HG03135 (cell line): ENCODE measurements around the gene ATP11A.
"Not testable (repeated sequence)": the region's sequence is repeated elsewhere in the genome, so short reads cannot be mapped to it uniquely, and the experiment has no call there.

Experiments used
- ATAC-seq: cut with Tn5 transposase; IDR thresholded peaks from one replicate; pipeline ENCODE4 v1.9.1; 2021; ENCODE audit warnings: mild to moderate bottlenecking, moderate library complexity; ENCODE audit not compliant: unreplicated experiment

The ATP11A gene

DNA sequence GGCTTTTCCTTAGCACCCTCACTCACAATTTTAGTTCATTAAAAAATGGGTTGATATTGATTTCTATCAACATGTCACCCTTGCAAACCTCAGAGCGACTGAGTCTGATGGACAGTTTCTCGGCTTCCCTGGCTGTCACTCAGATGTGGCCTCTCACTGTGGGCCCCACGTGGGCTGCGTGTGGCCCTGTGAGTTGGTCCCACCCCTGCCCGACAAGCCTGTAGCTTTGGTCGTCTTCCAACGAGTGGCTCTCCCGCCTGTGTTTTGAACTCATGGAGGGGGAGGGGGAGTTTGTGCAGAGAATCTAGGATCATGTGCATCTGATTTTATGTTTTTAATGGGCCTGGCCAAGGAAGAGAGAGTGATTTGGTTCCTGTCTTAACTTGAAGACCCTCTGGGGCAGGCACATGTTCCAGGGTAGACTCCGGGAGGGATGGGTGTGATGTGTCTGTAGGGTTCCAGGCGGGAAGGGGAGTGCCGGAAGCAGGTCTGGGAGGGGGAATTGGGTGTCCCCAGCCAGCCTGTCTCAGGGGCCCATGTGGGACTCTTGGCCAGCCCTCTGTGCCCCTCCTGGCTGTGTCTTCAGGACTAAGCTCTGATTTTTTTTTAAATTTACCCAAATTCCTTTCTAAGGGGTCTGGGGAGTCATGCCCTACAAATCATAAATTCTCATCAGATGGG, 18.9 kb downstream of the ATP11A start:
- no peak for ATAC-seq

DNA sequence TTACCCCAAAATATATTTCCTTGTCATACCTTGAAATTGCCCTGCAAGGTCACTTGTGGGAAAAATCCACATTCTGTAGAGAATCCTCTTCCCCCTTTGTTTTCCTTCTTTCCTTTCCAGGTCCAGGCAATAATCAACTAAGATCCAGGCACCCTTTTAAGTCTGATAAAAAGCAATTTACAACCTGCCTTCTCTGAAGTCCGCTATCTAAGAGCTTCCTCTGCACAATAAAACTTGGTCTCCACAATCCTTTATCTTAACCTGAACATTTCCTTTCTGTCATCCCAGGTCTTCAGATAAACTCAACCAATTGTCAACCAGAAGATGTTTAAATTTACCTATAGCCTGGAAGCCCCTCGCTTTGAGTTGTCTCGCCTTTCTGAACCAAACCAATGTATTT, 19.5 kb downstream of the ATP11A start:
- ATAC-seq, result not testable (repeated sequence)

DNA sequence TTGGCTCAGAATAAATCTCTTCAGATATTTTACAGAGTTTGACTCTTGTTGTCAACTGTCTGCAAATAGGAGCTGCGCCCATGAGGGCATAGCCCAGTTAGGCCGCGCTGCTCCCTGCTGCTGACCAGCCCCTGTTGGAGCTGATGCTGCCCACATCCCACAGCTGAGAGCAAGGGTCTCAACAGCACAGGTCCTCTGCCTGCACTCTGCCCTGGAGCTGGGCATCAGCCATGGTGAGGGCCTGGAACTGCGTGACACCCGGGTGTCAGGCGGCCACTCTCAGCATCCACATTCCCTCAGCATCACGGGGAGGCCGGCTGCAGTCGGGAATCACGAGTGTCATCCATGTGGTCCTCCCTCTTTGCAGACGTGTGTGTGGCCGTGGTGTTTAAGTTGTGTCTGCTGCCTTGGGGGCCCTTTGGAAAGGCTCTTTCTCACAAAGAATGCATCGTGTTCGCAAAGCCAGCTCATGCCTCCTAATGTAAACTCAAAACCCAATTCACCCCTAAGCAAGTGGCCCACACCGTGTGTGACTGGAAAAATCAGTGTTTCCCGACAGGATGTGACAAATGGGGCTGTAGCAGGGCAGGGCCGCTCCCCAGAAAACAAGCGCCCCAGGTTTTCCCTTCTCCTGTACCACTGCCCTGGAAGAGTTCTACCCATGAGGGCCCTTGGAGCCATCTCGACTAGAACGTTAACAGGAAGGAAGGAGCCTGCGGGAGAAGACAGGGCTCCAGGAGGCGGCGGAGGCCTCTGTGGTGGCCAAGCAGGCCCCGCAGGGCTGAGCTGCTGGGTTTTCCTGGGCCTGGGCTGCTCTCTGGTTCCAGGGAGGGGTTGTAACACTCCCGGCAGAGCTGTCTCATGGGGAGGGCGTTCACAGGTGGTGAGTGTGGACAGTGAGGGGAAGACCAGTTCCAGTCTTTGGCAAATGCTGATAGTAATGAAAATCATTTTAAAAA, 20.3 kb downstream of the ATP11A start:
- no peak for ATAC-seq

DNA sequence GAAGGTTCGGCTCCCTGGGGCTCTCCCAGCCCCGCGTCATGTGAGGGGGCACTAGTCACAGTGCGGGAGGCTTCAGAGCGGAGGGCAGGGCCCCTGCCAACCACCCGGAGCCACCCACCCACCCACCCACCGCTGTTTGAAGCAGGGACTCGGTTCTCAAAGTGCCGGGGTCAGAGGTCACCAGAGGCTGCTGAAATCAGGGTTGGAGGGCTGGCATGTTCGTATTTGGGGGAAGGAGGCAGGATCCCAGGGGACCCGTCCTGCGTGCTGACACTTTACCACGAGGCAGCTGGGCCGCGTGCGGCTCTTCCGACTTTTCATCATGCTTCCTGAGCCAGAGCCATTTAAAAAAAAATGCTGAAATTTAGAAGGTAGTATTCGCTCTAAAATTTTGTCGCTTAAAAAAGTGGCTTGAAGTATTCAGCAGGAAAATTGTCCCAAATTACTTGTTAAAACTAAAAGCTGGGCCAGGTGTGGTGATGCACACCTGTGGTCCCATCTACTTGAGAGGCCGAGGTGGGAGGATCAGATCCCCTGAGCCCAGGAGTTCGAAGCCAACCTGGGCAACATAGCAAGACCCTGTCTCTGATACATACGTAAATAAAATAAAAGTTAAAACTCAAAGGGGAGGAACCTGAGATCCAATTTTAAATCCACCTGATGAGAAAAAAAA, 21.2 kb downstream of the ATP11A start:
- no peak for ATAC-seq

DNA sequence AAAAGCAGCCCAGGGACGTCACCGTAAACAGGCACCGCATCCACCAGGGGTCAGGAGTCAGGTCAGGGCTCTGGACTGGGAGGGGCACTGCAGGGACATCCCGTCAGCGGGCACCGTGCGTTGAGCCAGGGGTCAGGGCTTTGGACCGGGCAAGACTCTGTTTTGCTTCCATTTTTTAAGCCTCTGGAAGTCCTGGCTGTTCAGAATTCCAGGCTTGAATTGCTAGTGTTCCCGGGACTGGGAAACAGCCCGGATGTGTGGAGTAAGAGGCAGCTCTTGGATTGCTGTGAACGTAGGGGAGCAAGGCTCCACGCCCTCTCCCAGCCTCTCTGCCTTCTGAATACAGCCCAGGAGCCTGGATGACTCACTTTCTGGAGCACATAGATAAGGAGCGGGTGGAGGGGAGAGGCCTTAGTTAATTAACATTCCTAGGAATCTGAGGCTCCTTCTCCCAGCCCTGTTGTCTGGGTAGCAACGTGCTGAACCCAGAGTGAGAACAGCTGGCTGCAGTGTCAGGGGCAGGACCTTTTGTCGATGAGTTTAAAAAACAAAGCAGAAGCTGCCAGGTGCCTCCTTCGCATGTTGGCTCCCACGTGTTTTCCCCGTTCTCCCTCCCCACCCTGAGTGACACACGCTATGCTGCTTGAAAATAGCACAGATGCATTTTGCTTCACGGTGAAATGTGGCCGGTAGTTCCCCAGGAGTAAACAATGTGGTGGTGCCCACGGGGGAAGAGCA, 21.9 kb downstream of the ATP11A start:
- no peak for ATAC-seq

DNA sequence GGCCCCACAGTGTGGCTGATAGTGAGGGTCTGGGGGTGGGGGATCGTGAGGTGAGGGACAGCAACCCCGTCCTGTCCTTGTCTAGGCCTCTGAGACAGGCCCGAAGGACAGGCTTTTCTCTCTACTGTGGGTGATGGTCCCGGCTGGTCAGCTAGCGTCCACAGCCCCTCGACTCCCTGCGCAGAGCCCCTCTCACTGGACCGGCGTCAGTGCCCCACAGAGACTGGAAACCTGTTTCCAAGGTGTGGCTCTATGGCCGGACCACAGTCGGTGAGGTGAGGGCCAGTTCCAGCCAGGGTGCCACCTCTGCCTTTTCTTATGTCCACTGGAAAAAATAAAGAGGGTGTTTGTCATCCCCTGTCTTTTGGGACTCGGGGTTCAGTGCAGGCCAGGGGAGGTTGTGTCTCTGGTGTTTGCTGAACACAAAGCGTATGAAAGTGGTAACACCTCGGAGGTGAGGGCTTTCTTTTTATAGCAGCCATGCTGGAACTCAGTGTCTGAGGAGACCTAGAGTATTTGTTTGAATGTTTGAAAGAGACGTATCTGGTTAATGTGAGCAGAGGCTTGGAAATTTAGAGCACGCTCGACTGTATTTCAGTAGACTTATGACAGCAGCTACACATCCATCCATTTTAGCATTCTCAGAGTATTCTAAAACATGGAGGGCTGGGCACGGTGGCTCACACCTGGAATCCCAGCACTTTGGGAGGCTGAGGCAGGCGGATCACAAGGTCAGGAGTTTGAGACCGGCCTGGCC, 22.8 kb downstream of the ATP11A start:
- no peak for ATAC-seq

DNA sequence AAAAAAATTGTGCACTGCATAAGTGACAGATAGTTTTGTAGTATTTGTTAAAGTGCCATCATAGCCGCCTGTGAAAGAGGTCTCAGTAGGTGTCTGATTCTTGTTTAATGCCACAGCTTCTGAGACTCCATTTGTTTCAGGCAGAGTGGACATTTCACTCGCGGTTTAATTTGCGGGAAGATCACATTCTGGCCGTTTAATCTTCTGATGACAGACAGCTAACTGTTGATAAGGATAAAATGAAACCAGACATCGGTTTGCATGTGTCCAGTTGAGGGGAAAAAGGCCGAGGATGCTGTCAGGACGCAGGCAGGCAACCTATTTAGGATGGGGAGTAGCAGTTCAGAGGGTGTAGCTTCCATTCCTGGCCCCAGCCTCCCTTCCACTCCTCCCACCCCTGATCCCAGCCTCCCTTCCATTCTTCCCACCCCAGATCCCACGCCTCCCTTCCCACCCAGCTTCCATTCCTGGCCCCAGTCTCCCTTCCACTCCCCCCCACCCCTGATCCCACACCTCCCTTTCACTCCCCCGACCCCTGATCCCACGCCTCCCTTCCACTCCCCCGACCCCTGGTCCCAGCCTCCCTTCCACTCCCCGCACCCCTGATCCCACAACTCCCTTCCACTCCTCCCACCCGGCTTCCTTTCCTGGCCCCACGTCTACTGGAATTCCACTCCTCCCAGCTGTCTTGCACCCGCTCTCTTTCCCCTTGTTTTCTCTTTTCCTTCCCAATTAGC, 23.8 kb downstream of the ATP11A start:
- ATAC-seq, result no peak

DNA sequence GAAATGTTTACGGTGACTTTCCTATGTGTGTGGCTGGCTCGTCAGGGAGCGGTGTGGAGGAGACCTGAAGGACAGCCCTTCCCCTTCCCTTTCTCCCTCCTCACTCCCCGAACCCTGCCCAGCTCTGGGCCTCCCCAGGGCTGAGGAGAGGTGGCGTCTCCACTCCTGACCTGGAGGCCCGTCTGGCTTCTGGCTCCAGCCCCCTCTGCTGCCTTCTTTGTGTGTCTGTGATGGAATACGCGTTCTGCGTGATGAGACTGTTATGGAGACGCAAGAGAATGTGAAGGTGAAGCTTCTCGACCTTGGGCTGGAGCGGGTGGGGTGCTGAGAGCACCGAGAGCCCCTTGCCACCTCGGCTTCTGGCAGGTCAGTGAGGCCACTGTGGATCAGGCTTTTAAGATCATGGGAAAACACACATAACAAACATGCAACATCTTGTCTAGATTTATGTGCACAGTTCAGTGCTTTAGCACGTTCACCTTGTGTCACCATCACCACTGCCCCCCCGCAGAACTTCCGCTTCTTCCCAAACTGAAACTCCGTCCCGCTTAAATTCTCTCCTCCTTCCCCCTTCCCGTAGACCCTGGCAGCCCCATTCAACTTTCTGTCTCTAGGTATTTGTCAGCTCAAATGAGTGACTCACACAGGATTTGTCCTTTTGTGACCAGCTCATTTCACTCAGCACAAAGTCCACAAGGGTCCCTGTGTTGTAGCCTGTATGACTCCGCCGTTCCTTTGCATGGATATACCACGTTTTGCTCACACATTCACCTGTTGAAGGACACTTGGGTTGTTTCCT, 24.7 kb downstream of the ATP11A start:
- ATAC-seq, result no peak

DNA sequence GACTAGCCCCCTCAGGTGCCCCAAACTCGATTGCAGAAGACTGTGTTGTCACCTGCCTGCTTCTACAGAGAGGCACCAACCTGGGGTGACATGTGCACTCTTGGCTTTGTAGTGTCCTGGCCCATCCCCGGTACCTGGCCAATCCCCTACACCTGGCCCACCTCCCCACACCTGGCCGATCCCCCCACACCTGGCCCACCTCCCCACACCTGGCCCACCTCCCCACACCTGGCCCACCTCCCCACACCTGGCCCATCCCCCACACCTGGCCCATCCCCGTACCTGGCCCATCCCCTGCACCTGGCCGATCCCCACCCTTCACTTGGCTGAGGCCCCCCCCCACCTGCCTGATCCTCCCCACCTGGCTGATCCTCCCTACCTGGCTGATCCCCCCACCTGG, 25.4 kb downstream of the ATP11A start:
- no peak for ATAC-seq

DNA sequence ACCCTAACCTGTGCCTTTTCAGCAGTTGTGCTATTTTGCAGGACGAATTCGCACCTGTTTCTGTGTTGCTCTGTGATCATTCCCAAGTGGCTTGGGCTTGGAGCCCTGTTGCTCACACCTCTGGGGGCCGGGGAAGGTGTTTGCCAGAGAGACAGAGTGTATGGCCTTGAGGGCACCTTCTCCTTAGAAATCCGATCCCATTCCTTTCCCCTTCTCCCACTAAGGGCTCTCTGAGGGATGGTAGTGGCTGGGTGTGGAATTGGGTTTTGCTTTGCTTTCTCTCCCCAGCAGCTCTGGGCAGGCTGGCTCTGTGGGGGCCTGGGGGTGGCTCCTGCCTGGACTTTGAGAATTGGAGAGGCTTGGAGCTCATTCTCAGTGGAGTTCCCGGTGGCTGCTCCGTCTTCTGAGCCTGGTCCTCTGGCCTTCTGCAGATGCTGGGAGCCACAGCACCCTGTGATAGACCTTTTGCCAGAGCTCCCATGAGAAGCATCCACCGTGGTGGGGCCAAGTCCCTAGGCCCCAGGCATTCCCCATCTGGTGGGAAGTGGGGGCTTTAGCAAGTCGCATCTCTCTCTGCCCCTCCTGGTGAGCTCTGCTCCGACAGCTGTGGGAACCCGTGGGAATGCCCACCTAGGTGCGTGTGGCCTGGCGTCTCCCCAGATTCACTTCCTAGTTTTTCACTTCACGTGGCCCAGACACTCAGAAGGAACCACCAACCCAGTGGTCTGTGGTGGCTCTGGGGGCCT, 26.1 kb downstream of the ATP11A start:
- ATAC-seq, result no peak

DNA sequence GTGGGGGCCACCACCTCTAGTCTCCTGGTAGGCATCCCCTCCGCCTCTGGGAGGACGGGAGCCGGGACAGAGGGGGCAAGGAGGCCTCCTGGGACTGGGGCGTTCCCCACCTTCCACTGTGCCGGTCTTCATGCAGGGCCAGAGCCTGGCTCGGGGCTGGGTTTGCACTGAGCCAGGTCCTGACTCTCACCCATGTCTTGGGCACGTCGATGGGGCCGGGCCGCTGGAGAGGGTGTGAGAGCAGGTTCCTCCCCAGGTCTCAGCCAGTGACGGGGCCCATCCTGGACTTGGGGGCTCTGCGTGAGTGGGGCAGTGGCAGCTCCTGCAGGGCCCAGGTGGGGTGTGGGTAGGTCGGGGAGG, 26.6 kb downstream of the ATP11A start:
- no peak for ATAC-seq

DNA sequence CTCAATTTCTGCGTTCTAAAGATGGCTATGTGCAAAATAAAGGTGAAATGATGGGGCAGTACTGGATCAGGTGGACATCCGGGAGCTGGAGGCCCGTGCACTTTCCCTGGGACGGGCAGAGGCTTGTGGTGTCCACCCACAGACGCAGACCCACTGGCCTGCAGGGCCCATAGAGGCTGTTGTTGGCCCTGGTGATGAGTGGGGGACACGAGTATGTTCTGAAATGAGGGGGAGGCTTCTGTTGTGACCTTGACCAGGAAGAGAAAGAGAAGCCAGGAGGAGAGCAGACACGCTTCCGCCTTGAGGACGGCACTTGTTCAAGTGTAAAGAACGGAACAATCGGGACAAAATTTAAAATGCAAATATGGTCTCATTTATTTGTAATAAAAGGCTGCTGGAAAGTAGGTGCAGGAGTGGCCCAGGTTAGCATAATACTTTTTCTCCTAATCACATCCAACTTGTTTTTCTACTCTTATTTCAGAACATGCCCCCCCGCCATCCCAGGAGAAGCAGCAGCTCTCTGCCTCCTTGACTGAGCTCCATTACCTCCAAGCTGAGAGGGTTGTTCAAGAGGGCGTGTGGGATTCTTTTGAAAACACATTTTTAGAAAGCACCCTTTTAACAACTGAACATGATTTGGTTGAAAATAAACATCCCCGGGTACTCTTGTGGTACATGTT, 27.1 kb downstream of the ATP11A start:
- no peak for ATAC-seq

DNA sequence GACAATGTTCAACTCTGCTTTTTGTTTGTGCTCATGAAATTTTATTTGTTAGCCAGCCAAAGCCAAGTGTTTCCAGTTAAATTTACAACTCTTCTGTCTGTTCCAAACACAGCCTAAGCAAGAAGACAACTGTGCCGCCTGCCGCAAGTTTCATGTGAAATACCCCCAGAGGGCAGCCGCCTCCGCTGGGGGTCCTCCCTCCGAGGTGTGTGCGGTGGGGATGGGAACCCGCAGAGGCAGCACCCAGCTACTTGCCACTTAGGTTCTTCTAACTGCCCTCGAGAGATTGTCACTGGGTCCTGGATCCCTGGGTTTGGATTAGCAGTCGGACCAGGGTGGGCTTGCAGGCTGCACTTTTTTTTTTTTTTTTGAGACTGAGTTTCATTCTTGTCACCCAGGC, 28.5 kb downstream of the ATP11A start:
- ATAC-seq, result no peak

DNA sequence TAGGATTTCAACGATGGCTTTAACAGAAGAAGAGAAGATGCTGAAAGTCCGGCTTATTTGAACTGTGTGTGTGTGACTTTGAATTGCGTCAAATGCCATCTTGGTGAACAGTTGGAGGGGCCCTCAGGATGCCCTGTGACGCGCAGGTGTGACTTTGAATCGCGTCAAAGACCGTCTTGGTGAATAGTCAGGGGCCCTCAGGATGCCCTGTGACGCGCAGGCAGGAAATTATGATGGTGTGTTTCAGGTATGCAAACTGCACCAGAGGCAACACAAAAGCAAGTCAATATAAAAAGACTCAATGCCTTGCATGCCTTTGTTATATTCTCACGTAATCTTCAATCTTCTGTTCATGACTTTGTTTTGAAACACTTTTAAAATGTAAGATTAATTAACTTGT, 29.2 kb downstream of the ATP11A start:
- no peak for ATAC-seq

DNA sequence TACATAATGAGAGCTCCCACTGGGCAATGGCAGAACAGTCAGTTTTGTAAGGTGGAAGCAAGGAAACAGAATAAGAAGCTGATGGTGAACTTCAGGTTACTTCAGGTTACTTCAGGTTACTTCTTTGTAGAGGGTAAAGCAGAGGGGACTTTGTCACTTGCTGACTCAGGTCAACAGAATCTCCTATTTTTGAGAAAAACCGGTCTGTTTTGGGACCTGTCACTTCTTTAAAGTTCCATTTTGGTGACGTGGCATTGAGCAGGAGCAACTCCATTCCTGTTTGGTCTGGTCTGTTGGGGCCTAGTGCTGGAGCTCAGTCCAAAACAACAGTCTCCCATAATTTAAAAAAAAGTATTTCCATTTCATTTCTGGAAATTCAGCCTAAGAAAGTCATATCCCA, 29.7 kb downstream of the ATP11A start:
- no peak for ATAC-seq

DNA sequence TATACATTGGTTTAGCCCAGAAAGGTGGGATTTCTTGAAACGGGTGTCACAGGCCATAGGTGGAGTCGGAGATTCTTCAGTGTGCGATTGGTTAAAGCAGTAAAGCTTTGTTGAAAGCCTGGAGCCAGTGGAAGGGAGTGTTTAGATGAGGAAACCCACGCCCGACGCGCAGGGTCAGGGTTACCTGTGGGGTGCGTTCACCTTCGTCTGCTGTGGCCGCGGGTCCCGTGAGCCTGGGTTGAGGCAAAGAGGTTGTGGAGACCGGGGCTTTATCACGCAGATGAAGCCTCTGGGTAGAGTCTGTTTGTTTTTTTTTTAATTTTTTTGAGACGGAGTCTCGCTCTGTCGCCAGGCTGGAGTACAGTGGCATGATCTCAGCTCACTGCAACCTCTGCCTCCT, 30.4 kb downstream of the ATP11A start:
- no peak for ATAC-seq

DNA sequence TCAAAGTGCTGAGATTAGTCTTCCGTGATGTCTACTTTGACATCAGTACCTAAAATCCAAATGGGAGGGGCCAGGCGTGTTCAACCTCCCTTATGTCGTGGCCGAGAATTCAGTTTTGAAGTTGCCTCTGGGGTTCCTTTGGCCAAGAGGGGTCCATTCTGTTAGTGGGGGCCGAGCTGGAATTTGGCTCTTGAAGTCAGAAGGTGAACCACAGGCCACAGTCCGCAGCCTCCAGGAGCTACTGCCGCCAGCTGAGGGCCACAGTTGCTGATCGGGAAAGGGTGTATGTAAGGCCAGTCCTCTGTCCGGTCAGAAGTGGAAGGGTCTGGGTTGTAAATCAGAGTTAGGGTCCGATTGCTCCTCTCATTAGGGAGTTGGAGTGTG, 31.0 kb downstream of the ATP11A start:
- no peak for ATAC-seq
